HEK293 (cell line): ENCODE measurements around the gene ERVMER34-1.
A peak's percentile ranks its signal among the peaks of the same experiment; 100 is the strongest.

Source experiments
- BCL11B ChIP-seq: fragments of 450-650 bp; formaldehyde crosslinking; IDR thresholded peaks from 2 replicates; pipeline ENCODE4 v1.5.1; 2016; ENCODE audit warnings: low read depth, missing biosample characterization, missing genetic modification characterization
- FEZF1 ChIP-seq: fragments of 450-650 bp; formaldehyde crosslinking; IDR thresholded peaks from 2 replicates; pipeline ENCODE4 v1.5.1; 2016; ENCODE audit warnings: missing biosample characterization, missing genetic modification characterization
- GLIS1 ChIP-seq: fragments of 450-650 bp; formaldehyde crosslinking; IDR thresholded peaks from 2 replicates; pipeline ENCODE4 v1.5.1; 2016; ENCODE audit warnings: missing biosample characterization, missing genetic modification characterization
- KLF10 ChIP-seq: fragments of 450-650 bp; IDR thresholded peaks from 2 replicates; pipeline ENCODE4 v1.5.1; 2018; ENCODE audit warnings: missing biosample characterization, mild to moderate bottlenecking, missing genetic modification characterization
- KLF16 ChIP-seq: fragments of 450-650 bp; formaldehyde crosslinking; IDR thresholded peaks from 2 replicates; pipeline ENCODE4 v1.5.1; 2017; ENCODE audit warnings: missing biosample characterization, missing genetic modification characterization
- KLF8 ChIP-seq: fragments of 450-650 bp; formaldehyde crosslinking; IDR thresholded peaks from 2 replicates; pipeline ENCODE4 v1.5.1; 2016; ENCODE audit warnings: missing biosample characterization, missing genetic modification characterization
- KLF9 ChIP-seq: fragments of 450-650 bp; formaldehyde crosslinking; IDR thresholded peaks from 2 replicates; pipeline ENCODE4 v1.5.1; 2016; ENCODE audit warnings: missing biosample characterization, missing genetic modification characterization, low read depth
- SP2 ChIP-seq: fragments of 450-650 bp; formaldehyde crosslinking; IDR thresholded peaks from 2 replicates; pipeline ENCODE4 v1.5.1; 2016; ENCODE audit warnings: missing biosample characterization, missing genetic modification characterization
- YY2 ChIP-seq: fragments of 450-650 bp; formaldehyde crosslinking; IDR thresholded peaks from 2 replicates; pipeline ENCODE4 v1.5.1; 2016; ENCODE audit warnings: missing biosample characterization, missing genetic modification characterization
- ZBTB21 ChIP-seq: fragments of 450-650 bp; formaldehyde crosslinking; IDR thresholded peaks from 2 replicates; pipeline ENCODE4 v1.5.1; 2017; ENCODE audit warnings: missing biosample characterization, missing genetic modification characterization
- ZFHX2 ChIP-seq: fragments of 450-650 bp; formaldehyde crosslinking; conservative IDR thresholded peaks from 2 replicates; pipeline ENCODE4 v1.5.1; 2016; ENCODE audit warnings: missing biosample characterization, missing genetic modification characterization
- ZIC2 ChIP-seq: fragments of 450-650 bp; formaldehyde crosslinking; IDR thresholded peaks from 2 replicates; pipeline ENCODE4 v1.5.1; 2016; ENCODE audit warnings: missing biosample characterization, missing genetic modification characterization
- ZNF10 ChIP-seq: fragments of 450-650 bp; formaldehyde crosslinking; IDR thresholded peaks from 2 replicates; pipeline ENCODE4 v1.5.1; 2017; ENCODE audit warnings: missing biosample characterization, missing genetic modification characterization
- ZNF132 ChIP-seq: fragments of 450-650 bp; formaldehyde crosslinking; IDR thresholded peaks from 2 replicates; pipeline ENCODE4 v1.5.1; 2017; ENCODE audit warnings: missing biosample characterization, missing genetic modification characterization, borderline replicate concordance
- ZNF133 ChIP-seq: fragments of 450-650 bp; formaldehyde crosslinking; IDR thresholded peaks from 2 replicates; pipeline ENCODE4 v1.5.1; 2016; ENCODE audit warnings: missing biosample characterization, missing genetic modification characterization
- ZNF140 ChIP-seq: fragments of 450-650 bp; formaldehyde crosslinking; IDR thresholded peaks from 2 replicates; pipeline ENCODE4 v1.5.1; 2016; ENCODE audit warnings: missing biosample characterization, missing genetic modification characterization
- ZNF184 ChIP-seq: fragments of 450-650 bp; IDR thresholded peaks from 2 replicates; pipeline ENCODE4 v1.5.1; 2018; ENCODE audit warnings: missing biosample characterization, mild to moderate bottlenecking, missing genetic modification characterization
- ZNF19 ChIP-seq: fragments of 450-650 bp; formaldehyde crosslinking; IDR thresholded peaks from 2 replicates; pipeline ENCODE4; 2016; ENCODE audit warnings: missing biosample characterization, missing genetic modification characterization, low read depth
- ZNF24 ChIP-seq: fragments of 450-650 bp; formaldehyde crosslinking; IDR thresholded peaks from 2 replicates; pipeline ENCODE4 v1.5.1; 2016; ENCODE audit warnings: missing biosample characterization, missing genetic modification characterization
- ZNF274 ChIP-seq, 2 experiments: fragments of 200-500 bp in 1 of 2; fragments of 450-650 bp in 1 of 2; sonication (Bioruptor generic) in 1 of 2; formaldehyde crosslinking in 1 of 2; IDR thresholded peaks; 2 replicates each; pipeline versions ENCODE4 v1.5.1 to v1.6.1; 2014 to 2016; ENCODE audit warnings: borderline replicate concordance in 1 of 2, inconsistent platforms in 1 of 2, low read length in 1 of 2, missing biosample characterization in 1 of 2, missing genetic modification characterization in 1 of 2
- ZNF398 ChIP-seq: fragments of 450-650 bp; formaldehyde crosslinking; IDR thresholded peaks from 2 replicates; pipeline ENCODE4 v1.5.1; 2017; ENCODE audit warnings: missing biosample characterization, missing genetic modification characterization
- ZNF449 ChIP-seq: fragments of 450-650 bp; formaldehyde crosslinking; IDR thresholded peaks from 2 replicates; pipeline ENCODE4 v1.5.1; 2017; ENCODE audit warnings: missing biosample characterization, mild to moderate bottlenecking, missing genetic modification characterization, moderate library complexity
- ZNF561 ChIP-seq: fragments of 450-650 bp; IDR thresholded peaks from 2 replicates; pipeline ENCODE4 v1.5.1; 2018; ENCODE audit warnings: missing biosample characterization, missing genetic modification characterization, borderline replicate concordance
- ZNF621 ChIP-seq: fragments of 450-650 bp; formaldehyde crosslinking; IDR thresholded peaks from 2 replicates; pipeline ENCODE4 v1.5.1; 2017; ENCODE audit warnings: missing biosample characterization, missing genetic modification characterization
- ZNF792 ChIP-seq: fragments of 450-650 bp; formaldehyde crosslinking; IDR thresholded peaks from 2 replicates; pipeline ENCODE4 v1.5.1; 2016; ENCODE audit warnings: missing biosample characterization, missing genetic modification characterization
- ZNF837 ChIP-seq: fragments of 450-650 bp; formaldehyde crosslinking; IDR thresholded peaks from 2 replicates; pipeline ENCODE4 v1.5.1; 2016; ENCODE audit warnings: missing biosample characterization, missing genetic modification characterization
- ZNF843 ChIP-seq: fragments of 450-650 bp; formaldehyde crosslinking; IDR thresholded peaks from 2 replicates; pipeline ENCODE4 v1.5.1; 2016; ENCODE audit warnings: missing biosample characterization, missing genetic modification characterization
- TF ChIP-seq, protein P1 (sequence below): fragments of 450-650 bp; formaldehyde crosslinking; IDR thresholded peaks from 2 replicates; pipeline ENCODE4 v1.5.1; 2017; ENCODE audit warnings: missing biosample characterization, missing genetic modification characterization
- TF ChIP-seq, protein P2 (sequence below): sonication (generic); formaldehyde crosslinking; IDR thresholded peaks from 2 replicates; pipeline ENCODE4 v1.8.1; 2022; ENCODE audit warnings: mild to moderate bottlenecking, moderate library complexity, missing genetic modification reagents
- TF ChIP-seq, protein P3 (sequence below): fragments of 450-650 bp; formaldehyde crosslinking; IDR thresholded peaks from 2 replicates; pipeline ENCODE4 v1.5.1; 2016; ENCODE audit warnings: missing biosample characterization, missing genetic modification characterization

ERVMER34-1 gene

GRCh38 chr4:52712251-52713130, 38.7 kb downstream of the ERVMER34-1 start (continued):
- TF ChIP-seq, protein P1, sequence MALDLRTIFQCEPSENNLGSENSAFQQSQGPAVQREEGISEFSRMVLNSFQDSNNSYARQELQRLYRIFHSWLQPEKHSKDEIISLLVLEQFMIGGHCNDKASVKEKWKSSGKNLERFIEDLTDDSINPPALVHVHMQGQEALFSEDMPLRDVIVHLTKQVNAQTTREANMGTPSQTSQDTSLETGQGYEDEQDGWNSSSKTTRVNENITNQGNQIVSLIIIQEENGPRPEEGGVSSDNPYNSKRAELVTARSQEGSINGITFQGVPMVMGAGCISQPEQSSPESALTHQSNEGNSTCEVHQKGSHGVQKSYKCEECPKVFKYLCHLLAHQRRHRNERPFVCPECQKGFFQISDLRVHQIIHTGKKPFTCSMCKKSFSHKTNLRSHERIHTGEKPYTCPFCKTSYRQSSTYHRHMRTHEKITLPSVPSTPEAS = no peak
- TF ChIP-seq BCL11B = no peak
- peak; percentile 28; the same call in 1 of the 2 replicates for TF ChIP-seq ZIC2 (tag by site-specific recombination)
- TF ChIP-seq ZNF184 (tag by site-specific recombination) = 0 out of 2 replicates have a peak, but pooled peaks have one; percentile 21
- TF ChIP-seq KLF9 = peak; percentile 15; the same call in 1 of the 2 replicates
- peak; percentile 99 for TF ChIP-seq KLF10 (tag by site-specific recombination)
- TF ChIP-seq KLF8 (tag by site-specific recombination) = peak; percentile 73
- TF ChIP-seq ZNF274 (IDR thresholded peaks at IDR 0.05; ENCODE audit: low read length) = no peak
- TF ChIP-seq ZNF274 (tag by site-specific recombination; IDR thresholded peaks at IDR 0.05; ENCODE audit: borderline replicate concordance) = no peak
- peak; percentile 24; the same call in 1 of the 2 replicates for TF ChIP-seq ZNF398 (tag by site-specific recombination)
- peak; percentile 97 for TF ChIP-seq SP2 (tag by site-specific recombination)
- TF ChIP-seq ZBTB21 = peak; percentile 39; the same call in 1 of the 2 replicates
- TF ChIP-seq ZNF843 = no peak; the same call in 1 of the 2 replicates
- no peak for TF ChIP-seq ZNF24 (tag by site-specific recombination)
- TF ChIP-seq ZNF837 = peak; percentile 99
- TF ChIP-seq ZNF132 (tag by site-specific recombination) = no peak
- no peak for TF ChIP-seq ZFHX2 (tag by site-specific recombination)
- 0 out of 2 replicates have a peak, but pooled peaks have one; percentile 22 for TF ChIP-seq ZNF10 (tag by site-specific recombination)
- no peak for TF ChIP-seq YY2 (tag by site-specific recombination)
- TF ChIP-seq ZNF19 (tag by site-specific recombination) = no peak
- TF ChIP-seq ZNF792 (tag by site-specific recombination) = no peak
- no peak for TF ChIP-seq ZNF621
- no peak for TF ChIP-seq ZNF140 (tag by site-specific recombination)
- TF ChIP-seq, protein P2, sequence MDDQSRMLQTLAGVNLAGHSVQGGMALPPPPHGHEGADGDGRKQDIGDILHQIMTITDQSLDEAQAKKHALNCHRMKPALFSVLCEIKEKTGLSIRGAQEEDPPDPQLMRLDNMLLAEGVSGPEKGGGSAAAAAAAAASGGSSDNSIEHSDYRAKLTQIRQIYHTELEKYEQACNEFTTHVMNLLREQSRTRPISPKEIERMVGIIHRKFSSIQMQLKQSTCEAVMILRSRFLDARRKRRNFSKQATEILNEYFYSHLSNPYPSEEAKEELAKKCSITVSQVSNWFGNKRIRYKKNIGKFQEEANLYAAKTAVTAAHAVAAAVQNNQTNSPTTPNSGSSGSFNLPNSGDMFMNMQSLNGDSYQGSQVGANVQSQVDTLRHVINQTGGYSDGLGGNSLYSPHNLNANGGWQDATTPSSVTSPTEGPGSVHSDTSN (CRISPR knock-in tag) = no peak
- no peak for TF ChIP-seq ZNF449 (tag by site-specific recombination)
- TF ChIP-seq KLF16 (tag by site-specific recombination) = no peak
- TF ChIP-seq FEZF1 (tag by site-specific recombination) = peak; percentile 34; the same call in 1 of the 2 replicates
- TF ChIP-seq, protein P3, sequence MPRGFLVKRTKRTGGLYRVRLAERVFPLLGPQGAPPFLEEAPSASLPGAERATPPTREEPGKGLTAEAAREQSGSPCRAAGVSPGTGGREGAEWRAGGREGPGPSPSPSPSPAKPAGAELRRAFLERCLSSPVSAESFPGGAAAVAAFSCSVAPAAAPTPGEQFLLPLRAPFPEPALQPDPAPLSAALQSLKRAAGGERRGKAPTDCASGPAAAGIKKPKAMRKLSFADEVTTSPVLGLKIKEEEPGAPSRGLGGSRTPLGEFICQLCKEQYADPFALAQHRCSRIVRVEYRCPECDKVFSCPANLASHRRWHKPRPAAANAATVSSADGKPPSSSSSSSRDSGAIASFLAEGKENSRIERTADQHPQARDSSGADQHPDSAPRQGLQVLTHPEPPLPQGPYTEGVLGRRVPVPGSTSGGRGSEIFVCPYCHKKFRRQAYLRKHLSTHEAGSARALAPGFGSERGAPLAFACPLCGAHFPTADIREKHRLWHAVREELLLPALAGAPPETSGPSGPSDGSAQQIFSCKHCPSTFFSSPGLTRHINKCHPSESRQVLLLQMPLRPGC (tag by site-specific recombination) = no peak
- TF ChIP-seq GLIS1 (tag by site-specific recombination) = peak; percentile 73
- TF ChIP-seq ZNF561 = peak; percentile 20; the same call in 1 of the 2 replicates
- TF ChIP-seq ZNF133 (tag by site-specific recombination) = no peak
